Stimulated activated CD4-positive, alpha-beta T cell treated with anti-CD3 and anti-CD28 coated beads, Interleukin-4, amount 100 ng/mL, for 24 hours (primary cell): ENCODE results near the gene PSORS1C1.
"Not testable (repeated sequence)": the region's sequence is repeated elsewhere in the genome, so short reads cannot be mapped to it uniquely, and the experiment has no call there.

Source experiments
- DNase-seq: peaks from one replicate; pipeline ENCODE4 v3.0.0-alpha.2; 2020

The PSORS1C1 gene, protein sequence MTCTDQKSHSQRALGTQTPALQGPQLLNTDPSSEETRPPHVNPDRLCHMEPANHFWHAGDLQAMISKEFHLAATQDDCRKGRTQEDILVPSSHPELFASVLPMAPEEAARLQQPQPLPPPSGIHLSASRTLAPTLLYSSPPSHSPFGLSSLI

DNA sequence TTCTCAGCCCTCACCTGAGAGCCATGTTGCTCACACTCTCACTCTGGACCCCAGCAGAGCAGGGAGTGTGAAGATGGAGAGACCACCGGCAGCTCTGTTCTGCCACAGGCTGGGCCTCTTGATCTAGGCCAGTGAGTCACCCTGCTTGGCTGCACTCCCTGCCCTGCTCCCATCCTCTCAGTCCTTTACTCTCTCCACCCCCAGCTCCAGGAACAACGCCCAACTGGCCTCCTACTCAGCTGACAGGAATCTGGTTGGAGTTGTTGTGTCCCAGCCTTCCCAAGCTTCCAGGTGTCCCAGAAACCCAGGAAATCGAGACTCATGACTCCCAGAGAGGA, at the start of gene PSORS1C1:
PSORS1C1 (plus strand) TSS at position 260 of the 338 bp plus-strand sequence. CDS start 14,833 bp downstream, outside the sequence.
- no peak for DNase-seq

DNA sequence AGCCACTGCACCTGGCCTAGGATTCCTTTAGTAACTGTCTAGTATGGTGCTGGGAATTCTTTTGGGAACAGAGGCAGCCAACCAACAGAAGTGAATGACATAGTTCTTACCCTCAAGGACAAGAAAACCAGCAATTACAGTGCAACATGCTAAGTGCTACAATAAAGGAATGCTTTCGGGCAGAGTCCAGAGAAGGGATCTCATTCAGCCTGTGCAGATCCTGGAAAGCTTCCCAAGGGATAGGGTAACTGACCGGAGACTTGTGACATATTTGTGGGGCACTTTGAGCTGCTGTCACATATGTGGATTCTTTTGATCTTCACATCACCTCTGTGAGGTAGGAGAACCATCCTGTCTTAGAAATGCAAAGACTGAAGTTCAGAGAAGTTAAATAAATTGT, 49.0 kb upstream of the PSORS1C1 start:
- DNase-seq, result no peak

DNA sequence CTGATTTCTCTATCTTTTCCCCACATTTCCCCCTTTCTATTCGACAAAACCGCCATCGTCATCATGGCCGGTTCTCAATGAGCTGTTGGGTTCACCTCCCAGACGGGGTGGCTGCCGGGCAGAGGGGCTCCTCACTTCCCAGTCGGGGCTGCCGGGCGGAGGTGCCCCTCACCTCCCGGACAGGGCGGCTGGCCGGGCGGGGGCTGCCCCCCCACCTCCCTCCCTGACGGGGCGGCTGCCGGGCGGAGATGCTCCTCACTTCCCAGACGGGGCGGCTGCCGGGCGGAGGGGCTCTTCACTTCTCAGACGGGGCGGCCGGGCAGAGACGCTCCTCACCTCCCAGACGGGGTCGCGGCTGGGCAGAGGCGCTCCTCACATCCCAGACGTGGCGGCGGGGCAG, 47.6 kb upstream of the PSORS1C1 start:
- not testable (repeated sequence) for DNase-seq

DNA sequence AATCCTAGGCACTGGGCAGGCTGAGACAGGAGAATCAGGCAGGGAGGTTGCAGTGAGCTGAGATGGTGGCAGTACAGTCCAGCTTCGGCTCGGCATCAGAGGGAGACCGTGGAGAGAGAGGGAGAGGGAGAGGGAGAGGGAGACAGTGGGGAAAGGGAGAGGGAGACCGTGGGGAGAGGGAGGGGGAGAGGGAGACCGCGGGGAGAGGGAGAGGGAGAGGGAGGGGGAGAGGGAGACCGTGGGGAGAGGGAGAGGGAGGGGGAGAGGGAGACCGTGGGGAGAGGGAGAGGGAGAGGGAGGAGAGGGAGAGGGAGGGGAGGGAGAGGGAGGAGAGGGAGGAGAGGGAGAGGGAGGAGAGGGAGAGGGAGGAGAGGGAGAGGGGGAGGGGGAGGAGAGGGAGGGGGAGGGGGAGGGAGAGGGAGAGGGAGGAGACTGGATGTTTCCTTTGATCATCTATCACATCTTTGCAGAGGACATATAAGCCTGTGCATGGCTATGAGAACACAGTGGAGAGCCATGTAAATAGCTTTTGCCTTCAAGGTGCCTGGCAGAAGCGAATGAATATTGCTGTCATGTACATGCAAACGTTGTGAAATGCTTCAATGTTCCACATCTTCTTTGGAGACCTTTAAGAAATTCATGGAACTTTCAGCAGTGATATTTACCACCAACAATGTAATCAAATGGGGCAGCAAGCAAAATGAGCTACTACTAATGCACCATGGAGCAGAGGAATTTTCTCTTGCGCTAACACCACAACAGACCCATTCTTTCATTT, 46.5 kb upstream of the PSORS1C1 start:
- DNase-seq, result not testable (repeated sequence)

DNA sequence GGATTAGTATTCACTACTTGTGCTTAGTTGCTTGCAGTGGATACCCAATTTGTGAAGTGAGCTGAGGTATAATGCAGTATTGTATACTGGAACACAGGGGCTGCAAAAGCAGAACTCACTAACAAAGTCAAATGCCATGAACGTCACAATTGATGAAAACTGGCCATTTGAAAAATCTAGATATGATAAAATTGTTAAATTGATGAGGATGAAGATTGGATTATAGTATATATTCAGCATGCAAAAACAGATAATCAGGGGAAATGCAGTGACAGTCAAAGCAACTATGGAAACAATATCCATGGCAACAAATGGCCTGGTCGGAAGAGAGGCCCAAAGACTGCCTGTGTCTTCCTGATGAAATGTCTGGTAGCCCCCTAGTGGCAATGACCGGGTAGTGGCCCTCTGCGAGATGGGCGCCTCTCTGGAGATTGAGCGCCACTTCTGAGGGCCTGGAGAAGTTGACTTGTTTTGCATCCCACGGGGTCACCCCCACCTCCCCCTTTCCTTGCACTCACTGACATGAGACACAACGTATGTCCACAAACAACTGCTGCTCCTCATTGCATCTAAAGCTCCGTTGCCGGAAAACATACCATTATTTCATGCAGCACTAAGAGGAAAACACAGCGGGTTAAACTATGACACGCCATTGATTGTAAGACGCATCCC, 45.8 kb upstream of the PSORS1C1 start:
- peak; percentile 82 for DNase-seq

DNA sequence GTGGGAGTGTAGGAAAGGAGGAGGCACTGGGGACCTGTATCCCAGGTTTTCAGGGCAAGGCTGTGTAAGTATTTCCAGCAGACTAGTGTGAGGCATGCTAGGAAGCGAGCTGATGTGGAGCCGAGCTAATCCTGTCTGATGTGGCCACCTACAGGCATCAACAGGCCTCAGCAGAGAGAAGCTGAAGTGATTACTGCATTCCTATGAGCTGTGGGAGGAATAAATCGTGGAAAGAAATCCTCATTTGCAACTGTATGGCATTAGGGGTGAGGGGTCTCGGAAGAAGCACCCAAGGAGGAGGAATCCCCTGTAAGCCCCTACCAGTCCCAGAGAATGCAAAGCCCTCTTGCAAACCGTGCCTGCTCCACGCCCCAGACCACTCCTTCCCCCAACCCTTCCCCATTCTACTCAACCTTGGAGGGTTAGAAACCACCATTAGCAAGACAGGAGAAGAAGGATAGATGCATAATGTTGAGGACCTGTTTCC, 43.8 kb upstream of the PSORS1C1 start:
- no peak for DNase-seq

DNA sequence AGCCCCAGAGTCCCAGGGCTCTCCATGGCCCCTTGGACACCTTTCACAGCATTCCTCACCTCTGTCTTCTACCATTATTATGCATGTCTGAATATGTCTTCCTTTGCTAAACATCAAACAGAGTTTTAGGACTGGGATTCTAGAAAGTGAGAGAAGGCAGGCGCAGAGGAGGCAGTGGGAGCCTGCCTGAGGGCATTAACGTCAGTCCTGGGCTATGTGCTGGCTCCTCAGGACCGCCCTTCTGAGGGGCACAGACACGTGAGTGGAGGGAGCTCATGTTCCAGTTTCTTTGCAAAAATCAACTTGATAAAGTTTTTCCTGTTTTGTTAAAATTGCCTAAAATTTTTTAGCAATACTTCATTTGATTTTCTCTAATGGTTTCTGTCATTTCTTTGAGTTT, 40.2 kb upstream of the PSORS1C1 start:
- no peak for DNase-seq

DNA sequence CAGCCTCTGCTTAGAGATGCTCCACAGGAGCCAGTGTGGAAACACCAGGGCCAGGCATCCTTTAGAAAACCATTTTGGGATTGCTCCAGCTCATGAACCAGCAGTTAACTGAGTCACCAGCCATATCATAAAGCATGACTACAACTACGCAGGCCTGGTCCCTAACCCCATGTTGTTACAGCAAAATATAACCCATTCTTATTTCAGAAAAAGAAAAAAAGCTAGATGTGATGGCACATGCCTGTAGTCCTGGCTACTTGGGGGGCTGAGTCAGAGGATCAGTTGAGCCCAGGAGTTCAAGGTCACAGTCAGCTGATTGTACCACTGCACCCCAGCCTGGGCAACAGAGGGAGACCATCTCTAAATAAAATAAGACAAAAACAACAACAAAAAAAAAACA, 39.1 kb upstream of the PSORS1C1 start:
- no peak for DNase-seq

DNA sequence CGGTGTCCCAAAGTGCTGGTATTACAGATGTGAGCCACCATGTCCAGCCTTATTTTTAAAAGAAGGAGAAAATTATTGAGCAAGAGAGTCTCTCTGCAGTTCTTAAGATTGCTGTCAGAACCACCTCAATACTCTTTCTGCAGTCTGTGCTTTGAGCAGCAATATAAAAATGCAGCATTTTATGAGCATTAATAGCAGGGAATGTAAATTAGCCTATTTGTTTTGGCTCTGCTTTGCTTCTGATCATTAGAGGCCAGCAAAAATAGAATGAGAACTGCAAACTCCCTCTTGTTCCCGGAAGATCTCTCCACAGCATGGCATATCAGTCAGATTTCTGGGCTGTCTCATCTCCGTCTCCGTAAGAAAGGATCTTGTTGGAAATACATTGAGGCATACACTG, 38.0 kb upstream of the PSORS1C1 start:
- DNase-seq, result no peak

DNA sequence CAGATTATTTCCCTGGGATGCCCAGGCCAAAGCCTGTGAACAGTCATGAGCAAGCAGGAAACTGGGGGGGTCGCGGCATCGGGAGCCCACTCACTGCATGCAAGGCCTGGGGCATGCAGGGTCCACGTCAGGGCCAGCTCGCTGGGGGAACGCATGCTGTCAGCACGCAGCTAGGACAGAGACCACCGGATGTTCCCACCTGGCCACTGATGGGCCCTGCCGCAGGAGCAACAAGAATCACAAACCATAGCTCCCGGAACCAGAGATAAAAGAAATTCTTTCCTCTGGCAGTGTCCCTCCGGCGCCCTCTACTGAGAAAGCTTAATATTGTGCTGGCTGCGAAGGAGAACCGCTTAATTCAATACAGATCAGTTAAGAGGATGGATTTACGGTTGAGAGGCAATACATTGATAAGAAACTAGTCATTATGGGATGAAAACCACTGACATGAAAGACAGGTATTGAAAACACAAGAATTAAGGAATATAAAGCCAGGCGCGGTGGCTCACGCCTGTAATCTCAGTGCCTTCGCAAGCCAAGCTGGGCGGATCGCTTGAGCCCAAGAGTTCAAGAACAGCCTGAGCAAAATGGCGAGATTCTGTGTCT, 34.8 kb upstream of the PSORS1C1 start:
- peak; percentile 80 for DNase-seq

DNA sequence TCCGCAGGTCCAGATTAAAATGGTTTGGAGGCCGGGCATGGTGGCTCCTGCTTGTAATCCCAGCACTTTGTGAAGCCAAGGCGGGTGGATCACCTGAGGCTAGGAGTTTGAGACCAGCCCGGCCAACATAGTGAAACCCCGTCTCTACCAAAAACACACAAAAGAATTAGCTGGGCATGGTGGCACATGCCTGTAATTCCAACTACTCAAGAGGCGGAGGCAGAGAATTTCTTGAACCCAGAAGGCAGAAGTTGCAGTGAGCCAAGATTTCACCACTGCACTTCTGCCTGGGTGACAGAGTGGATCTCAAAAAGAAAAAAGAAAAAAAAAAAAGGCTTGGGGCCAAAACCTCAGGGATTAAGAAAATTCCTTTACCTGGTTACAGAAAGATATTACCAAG, 32.7 kb upstream of the PSORS1C1 start:
- DNase-seq, result no peak

DNA sequence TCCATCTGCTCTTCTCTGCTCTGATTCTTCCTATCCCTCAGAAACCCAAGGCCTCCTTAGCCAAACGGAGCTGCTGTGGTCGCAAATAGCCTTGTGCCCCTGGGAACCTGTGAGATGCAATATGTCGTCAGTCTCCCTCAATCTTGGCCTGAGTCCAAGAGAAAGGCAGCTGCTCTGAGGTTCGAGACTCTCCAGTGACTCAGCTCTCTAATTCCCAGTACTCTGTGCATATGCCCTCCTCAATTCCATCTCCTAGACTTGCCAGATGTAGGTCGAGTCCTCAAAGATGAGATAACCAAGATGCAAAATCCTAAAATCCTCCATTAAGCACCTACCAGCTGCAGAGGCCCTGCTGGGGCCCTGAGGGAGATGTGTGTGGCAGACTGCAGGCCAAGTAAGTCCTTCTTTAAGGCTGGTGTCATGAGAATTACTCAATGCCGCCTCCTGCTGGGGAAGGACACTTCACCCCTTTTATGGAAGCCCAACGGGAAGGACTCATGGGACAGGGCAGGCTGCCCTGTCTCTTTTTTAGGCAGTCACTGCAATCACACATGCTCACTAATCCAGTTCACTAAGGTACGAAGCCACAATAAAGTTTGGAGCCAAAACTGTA, 30.8 kb upstream of the PSORS1C1 start:
- peak; percentile 59 for DNase-seq

DNA sequence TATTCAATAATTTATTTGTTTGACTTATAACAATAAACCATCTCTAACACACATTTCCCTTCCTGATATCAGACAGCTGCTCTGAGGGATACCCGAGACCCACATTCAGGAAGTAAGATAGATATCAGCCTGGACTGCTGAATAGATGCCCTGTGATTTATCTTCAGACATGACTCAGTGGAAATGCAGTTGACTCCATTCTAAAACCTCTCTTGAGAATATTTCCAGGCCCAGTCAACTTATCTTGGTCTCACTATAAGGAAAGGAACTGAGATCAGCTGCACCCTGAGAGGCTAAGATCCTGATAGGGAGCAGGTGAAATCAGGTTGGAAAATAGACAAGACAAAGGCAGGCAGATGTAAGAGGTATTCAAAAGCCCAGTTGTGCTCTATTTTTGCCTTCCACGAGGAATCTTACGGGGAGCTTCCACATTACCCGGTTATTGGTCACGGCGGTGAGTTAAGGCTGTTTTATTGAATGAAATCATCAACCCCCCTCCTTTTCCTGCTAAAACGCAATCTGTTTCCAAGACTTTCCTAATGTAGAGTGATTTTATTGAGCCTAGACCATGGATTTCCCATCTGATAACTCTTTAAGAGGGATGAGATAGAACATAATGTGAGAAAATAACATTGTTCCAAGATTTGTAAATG, 27.7 kb upstream of the PSORS1C1 start:
- no peak for DNase-seq

DNA sequence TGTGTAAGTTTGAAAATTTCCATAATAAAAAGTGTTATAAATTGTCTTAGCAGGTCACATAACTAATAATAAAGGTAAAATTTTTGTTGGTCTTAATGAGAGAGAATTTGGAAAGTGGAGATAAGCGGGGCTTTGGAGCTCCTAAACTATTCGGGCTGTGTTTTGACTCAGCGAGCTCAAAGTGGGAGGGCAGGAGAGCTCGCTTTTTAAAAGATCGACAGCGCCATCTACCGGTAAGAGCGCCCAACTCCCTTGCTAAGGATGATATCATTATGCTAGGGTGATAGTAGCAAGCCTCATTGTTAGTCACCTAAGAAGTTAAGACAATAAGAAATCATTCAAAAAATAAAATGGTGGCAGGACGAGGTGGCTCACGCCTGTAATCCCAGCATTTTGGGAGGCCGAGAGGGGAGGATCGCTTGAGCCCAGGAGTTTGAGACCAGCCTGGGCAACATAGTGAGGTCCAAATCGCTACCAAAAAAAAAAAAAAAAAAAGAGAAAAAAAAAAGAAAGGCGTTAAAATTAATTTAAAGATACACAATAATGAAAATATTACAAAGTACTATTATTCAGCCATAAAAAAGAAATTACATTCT, 27.0 kb upstream of the PSORS1C1 start:
- DNase-seq, result peak; percentile 95

DNA sequence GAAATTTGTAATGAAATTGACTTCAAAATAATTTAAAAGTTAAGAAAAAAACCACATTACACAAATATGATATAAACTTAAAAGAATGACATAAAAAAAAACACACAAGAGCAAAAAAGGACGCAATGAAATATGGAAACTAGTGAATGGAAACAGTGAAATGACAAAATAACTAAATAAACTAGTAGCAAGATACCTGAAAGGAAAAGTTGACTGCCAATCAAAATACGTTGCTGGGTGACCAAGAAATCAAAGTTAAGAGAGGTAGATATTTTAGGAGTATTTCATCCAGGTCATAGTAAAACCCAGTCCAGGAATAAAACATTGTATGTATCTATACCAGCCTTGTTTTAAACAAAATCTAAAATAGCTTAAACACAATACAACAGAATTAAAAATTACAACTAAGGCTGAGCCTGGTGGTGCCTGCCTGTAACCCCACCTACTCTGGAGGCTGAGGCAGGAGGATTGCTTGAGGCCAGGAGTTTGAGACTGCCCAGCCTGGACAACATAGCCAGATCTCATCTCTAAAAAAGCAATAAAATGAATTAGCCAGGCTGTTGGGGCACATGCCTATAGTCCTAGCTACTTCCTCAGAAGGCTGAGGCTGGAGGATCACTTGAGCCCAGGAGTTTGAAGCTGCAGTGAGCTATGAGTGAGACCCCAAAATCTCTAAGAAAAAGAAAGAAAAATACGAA, 24.2 kb upstream of the PSORS1C1 start:
- DNase-seq, result no peak

DNA sequence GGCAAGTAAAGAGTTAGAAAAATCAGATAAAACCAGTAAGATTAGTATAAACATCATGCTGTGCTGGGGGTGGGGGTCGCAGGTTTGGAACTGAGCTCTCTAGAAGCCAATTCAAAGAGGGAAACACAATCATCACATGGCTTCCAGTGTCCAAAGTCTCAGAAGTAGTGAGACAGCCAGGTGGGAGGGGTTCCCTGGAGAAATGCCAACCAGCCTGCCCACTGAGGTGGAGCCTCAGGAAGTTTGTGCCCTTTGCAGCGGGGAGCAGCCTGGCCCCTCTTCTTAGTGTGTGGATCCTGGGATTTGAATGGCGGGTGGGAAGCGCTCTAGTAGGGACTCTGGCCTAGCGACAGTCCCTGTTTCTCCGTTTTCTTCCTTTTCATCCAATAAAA, 23.6 kb upstream of the PSORS1C1 start:
- no peak for DNase-seq

DNA sequence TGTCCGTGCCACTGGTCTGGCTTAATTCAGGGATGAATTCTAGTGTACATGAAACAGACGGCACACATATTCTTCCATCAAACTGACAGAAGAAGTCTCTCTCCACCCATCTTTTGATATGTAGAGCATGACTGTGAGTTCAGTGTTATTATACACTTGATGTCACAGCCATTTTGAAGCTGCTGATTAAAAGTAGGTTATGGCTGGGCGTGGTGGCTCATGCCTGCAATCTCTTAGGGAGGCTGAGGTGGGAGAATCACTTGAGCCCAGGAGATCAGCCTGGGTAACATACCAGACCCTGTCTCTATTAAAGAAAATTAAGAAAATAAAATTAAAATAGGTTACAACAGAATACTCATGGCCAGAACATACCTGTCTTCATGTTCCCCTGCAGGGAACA, 22.9 kb upstream of the PSORS1C1 start:
- DNase-seq, result no peak

DNA sequence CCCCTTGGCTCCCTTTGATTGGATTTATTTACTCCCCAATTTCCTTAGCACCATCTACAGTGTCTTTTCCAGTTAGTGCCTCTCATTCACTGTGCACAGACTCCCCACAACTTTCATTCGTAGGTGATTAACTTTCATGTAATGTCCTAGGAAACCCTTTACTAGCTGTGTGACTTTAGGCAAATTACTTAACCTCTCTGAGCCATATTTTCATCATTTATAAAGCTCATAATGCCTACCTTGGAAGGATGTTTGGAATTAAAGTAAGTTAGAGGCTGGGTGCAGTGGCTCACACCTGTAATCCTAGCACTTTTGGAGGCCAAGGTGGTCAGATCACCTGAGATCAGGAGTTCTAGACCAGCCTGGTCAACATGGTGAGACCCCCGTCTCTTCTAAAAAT, 22.4 kb upstream of the PSORS1C1 start:
- no peak for DNase-seq

DNA sequence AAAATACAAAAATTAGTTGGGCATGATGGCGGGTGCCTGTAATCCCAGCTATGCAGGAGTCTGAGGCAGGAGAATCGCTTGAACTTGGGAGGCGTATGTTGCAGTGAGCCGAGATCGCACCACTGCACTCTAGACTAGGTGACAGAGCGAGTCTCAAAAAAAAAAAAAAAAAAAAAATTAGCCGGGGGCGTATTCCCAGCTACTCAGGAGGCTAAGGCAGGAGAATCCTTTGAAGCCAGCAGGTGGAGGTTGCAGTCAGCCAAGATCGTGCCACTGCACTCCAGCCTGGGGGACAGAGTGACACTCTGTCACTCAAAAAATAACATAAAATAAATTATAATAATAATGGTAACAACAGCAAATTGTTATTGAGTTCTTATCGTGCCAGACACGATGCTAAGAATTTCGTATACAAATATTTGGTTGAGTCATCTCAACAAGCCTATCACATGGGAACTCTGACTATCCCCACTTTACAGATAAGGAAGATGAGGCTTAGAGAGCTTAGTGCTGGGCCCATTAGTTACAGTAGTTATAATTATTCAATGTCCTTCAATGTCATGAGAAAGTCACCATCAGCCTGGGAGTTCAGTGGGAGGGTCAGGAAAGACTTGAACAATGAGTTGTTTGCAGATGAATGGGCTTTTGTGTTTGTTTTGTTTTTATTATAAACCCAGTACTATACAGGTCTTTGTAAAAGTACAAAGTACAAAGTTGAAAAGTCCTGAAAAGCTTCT, 21.7 kb upstream of the PSORS1C1 start:
- no peak for DNase-seq

DNA sequence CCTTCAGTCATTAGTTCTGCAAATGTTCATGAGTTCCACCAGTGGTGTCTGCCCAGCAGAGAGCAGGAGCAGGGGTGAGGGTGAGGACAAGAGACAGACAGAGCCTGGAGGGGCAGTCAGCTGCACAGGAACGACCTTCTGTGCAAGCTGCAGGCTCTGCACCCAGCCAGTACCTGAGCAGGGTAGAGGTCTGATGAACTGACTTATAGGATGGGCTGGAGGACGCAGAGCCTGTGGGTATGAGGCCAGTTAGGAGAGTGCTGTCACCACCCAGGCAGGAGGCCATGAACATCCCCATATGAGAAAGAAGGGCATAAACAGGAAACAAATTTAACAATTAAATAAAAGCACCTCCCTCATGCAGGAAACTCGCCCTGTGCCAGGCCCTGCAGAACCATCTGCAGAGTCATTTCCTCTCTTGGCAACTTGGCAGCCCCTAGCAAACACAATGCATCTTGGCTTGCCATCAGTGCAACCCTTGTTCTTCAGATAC, 20.2 kb upstream of the PSORS1C1 start:
- peak; percentile 14 for DNase-seq

DNA sequence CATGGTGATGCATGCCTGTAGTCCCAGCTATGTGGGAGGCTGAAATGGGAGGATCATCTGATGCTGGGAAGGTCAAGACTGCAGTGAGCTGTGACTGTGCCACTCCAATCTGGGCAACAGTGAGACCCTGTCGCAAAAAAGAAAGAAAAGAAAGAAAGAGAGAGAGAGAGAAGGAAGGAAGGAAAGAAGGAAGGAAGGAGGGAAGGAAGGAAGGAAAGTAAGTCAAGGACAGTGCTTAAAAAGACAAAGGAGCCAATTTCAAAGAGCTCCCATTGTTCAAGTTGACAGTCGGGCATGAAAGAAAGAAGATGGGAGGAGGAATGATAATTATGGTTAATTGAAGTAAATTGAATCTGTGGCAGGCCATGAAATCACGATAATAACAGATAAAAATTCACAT, 18.4 kb upstream of the PSORS1C1 start:
- DNase-seq, result no peak
